ENCODE results near the gene DNM2.

DNA sequence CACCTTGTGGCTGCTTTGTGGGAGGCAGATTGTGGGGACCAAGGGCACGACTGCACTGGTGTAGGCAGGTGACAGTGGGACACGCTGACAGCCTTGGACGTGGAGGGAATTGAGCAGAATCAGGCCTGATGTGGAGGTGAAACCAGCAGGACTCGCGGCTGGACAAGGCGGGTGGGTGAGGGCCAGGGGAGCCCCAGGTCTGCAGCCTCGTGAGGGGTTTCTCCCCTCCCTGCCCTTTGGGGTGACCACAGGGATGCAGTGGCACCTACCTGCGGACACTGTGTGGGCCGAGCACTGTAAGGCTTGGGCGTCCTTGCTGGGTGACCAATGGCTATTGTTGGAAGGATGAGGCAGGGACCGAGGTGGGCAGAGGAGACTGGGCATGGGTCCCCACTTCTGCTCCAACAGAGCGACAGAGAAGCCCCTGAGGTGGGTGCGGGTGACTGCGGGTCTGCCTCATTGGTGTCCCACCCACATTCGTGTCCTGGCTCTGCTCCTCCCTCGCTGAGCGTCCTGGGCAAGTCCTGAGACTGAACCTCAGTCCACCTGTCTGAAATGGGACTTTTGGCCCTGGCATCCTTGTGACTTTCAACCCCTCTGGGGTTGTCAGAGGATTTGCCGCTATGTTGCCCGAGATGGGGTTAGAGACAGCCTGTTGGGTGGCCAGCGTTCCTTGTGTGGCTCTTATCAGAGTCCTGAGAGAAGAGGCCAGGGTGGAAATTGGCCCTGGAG lies 30.5 kb downstream of the DNM2 start:
- TF ChIP-seq, protein P1, sequence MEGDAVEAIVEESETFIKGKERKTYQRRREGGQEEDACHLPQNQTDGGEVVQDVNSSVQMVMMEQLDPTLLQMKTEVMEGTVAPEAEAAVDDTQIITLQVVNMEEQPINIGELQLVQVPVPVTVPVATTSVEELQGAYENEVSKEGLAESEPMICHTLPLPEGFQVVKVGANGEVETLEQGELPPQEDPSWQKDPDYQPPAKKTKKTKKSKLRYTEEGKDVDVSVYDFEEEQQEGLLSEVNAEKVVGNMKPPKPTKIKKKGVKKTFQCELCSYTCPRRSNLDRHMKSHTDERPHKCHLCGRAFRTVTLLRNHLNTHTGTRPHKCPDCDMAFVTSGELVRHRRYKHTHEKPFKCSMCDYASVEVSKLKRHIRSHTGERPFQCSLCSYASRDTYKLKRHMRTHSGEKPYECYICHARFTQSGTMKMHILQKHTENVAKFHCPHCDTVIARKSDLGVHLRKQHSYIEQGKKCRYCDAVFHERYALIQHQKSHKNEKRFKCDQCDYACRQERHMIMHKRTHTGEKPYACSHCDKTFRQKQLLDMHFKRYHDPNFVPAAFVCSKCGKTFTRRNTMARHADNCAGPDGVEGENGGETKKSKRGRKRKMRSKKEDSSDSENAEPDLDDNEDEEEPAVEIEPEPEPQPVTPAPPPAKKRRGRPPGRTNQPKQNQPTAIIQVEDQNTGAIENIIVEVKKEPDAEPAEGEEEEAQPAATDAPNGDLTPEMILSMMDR (IDR thresholded peaks at IDR 0.05; ENCODE audit: low read depth, low read length): no peak
- no peak for TF ChIP-seq EZH2phosphoT487 (IDR thresholded peaks at IDR 0.05; ENCODE audit: low read depth)

All from OCI-LY3 (cell line).